ENCODE measurements around the gene RAB33A. TPM values are rescaled to one million over a fixed set of nuclear protein-coding genes. Genes with fewer than 3 reads are reported as not detected.

RAB33A gene
- total and polyA plus RNA-seq, 9 of the 15 experiments (the other 6 are each of a cell fraction or from before 2014, with no cell fraction given) = 0.04 to 0.20 (median 0.06) TPM; not detected in 4

DNA sequence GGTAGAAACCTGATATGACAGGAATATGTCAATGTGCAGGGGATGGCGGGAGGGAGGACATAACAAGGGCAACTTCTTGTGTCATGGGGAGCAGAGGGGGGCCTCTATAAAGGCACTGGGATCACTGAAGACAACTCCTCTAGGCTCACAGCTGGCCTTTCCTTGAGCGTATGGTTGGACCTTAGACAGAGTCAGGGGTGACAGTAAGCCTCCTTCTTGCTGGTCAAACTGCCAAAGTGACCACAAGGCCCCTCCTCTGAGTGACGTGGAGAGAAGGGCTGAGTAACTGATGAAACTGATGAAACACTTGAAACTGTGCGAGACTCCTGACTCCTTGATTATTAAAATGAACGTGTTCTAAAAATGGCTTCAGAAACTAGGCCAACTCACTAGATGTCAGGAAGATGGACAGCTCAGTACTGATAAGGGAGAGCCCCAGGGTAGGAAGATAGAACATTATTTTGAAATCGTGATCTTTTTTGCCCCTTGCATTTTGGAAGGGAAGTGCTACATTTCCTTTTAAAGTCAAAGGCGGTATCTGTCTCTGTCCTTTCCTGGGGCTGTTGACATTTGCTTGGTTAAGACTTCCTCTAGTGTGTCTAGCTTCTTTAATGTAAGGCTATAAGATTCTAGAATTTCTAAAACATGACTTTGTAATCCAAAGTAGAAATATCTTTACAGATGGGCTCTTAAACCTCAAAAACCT is 1.6 kb downstream of the RAB33A start (continued):
- TF ChIP-seq TCF3 (CRISPR knock-in tag; IDR thresholded peaks at IDR 0.05) = peak; percentile 48
- no peak for TF ChIP-seq ZKSCAN3 (CRISPR knock-in tag; IDR thresholded peaks at IDR 0.05)
- TF ChIP-seq, protein P1, sequence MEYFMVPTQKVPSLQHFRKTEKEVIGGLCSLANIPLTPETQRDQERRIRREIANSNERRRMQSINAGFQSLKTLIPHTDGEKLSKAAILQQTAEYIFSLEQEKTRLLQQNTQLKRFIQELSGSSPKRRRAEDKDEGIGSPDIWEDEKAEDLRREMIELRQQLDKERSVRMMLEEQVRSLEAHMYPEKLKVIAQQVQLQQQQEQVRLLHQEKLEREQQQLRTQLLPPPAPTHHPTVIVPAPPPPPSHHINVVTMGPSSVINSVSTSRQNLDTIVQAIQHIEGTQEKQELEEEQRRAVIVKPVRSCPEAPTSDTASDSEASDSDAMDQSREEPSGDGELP (CRISPR knock-in tag; IDR thresholded peaks at IDR 0.05; ENCODE audit: borderline replicate concordance) = peak; percentile 91
- TF ChIP-seq JUND (IDR thresholded peaks at IDR 0.05; ENCODE audit: borderline replicate concordance, low read depth, low read length) = peak; percentile 72
- peak; percentile 78; the same call in 1 of the 3 replicates for TF ChIP-seq JUND (tag; IDR thresholded peaks at IDR 0.05; ENCODE audit: borderline replicate concordance, low read depth, low read length)
- TF ChIP-seq ZZZ3 (IDR thresholded peaks at IDR 0.05) = no peak
- no peak for TF ChIP-seq NONO (IDR thresholded peaks at IDR 0.05; ENCODE audit: low read depth in 2 of 2, low read length in 1 of 2)
- no peak for TF ChIP-seq STAG1 (CRISPR knock-in tag; IDR thresholded peaks at IDR 0.05; ENCODE audit: borderline replicate concordance)
- TF ChIP-seq MYC (IDR thresholded peaks at IDR 0.05; ENCODE audit: low read depth, low read length) = peak; percentile 54; the same call in 1 of the 2 replicates
- no peak for TF ChIP-seq MYC (CRISPR knock-in tag; IDR thresholded peaks at IDR 0.05; ENCODE audit: borderline replicate concordance, low read depth)
- TF ChIP-seq MCM7 (IDR thresholded peaks at IDR 0.05) = no peak
- TF ChIP-seq ZNF57 (CRISPR knock-in tag; IDR thresholded peaks at IDR 0.05) = no peak
- TF ChIP-seq, protein P2, sequence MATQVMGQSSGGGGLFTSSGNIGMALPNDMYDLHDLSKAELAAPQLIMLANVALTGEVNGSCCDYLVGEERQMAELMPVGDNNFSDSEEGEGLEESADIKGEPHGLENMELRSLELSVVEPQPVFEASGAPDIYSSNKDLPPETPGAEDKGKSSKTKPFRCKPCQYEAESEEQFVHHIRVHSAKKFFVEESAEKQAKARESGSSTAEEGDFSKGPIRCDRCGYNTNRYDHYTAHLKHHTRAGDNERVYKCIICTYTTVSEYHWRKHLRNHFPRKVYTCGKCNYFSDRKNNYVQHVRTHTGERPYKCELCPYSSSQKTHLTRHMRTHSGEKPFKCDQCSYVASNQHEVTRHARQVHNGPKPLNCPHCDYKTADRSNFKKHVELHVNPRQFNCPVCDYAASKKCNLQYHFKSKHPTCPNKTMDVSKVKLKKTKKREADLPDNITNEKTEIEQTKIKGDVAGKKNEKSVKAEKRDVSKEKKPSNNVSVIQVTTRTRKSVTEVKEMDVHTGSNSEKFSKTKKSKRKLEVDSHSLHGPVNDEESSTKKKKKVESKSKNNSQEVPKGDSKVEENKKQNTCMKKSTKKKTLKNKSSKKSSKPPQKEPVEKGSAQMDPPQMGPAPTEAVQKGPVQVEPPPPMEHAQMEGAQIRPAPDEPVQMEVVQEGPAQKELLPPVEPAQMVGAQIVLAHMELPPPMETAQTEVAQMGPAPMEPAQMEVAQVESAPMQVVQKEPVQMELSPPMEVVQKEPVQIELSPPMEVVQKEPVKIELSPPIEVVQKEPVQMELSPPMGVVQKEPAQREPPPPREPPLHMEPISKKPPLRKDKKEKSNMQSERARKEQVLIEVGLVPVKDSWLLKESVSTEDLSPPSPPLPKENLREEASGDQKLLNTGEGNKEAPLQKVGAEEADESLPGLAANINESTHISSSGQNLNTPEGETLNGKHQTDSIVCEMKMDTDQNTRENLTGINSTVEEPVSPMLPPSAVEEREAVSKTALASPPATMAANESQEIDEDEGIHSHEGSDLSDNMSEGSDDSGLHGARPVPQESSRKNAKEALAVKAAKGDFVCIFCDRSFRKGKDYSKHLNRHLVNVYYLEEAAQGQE (IDR thresholded peaks at IDR 0.05; ENCODE audit: borderline replicate concordance) = no peak; the same call in 1 of the 2 replicates
- TF ChIP-seq, protein P2 (CRISPR knock-in tag; IDR thresholded peaks at IDR 0.05; ENCODE audit: low read depth) = no peak
- no peak for TF ChIP-seq NFE2L1 (tag; IDR thresholded peaks at IDR 0.05; ENCODE audit: borderline replicate concordance, low read depth)
- TF ChIP-seq KHSRP (IDR thresholded peaks at IDR 0.05) = no peak
- TF ChIP-seq TAF1 (IDR thresholded peaks at IDR 0.05; ENCODE audit: control insufficient read depth, extremely low read depth, insufficient read depth, low read length, severe bottlenecking) = peak; percentile 44
- TF ChIP-seq, protein P3, sequence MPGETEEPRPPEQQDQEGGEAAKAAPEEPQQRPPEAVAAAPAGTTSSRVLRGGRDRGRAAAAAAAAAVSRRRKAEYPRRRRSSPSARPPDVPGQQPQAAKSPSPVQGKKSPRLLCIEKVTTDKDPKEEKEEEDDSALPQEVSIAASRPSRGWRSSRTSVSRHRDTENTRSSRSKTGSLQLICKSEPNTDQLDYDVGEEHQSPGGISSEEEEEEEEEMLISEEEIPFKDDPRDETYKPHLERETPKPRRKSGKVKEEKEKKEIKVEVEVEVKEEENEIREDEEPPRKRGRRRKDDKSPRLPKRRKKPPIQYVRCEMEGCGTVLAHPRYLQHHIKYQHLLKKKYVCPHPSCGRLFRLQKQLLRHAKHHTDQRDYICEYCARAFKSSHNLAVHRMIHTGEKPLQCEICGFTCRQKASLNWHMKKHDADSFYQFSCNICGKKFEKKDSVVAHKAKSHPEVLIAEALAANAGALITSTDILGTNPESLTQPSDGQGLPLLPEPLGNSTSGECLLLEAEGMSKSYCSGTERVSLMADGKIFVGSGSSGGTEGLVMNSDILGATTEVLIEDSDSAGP (CRISPR knock-in tag; IDR thresholded peaks at IDR 0.05) = no peak

Data from K562 (cell line).